Transverse colon (tissue), 4 donors: ENCODE data around the gene RANBP9.

ENCODE experiments used
- EP300 ChIP-seq: sonication (generic); formaldehyde crosslinking; IDR thresholded peaks from one replicate; pipeline ENCODE4 v1.6.1; 2017; ENCODE audit warnings: antibody characterized with exemption, low read depth
- POLR2A ChIP-seq: fragments of 450-650 bp; IDR thresholded peaks from one replicate; pipeline ENCODE4 v1.6.1; 2016; ENCODE audit warnings: antibody characterized with exemption, mild to moderate bottlenecking, moderate library complexity
- POLR2AphosphoS5 ChIP-seq, 3 donors: sonication (generic); formaldehyde crosslinking; IDR thresholded peaks; one replicate each; pipeline ENCODE4 v1.6.1; 2016; ENCODE audit warnings: antibody characterized with exemption in 3 of 3
- TF ChIP-seq, protein P1 (sequence below), 5 experiments: fragments of 200-600 bp in 3 of 5; fragments of 450-650 bp in 2 of 5; sonication (generic) in 3 of 5; IDR thresholded peaks; 1 replicate in 2 of 5; 2 replicates in 3 of 5; pipeline ENCODE4 v1.5.1; 2016 to 2017; ENCODE audit warnings: antibody characterized with exemption in 5 of 5, inconsistent platforms in 3 of 5, mild to moderate bottlenecking in 2 of 5, moderate library complexity in 1 of 5

DNA sequence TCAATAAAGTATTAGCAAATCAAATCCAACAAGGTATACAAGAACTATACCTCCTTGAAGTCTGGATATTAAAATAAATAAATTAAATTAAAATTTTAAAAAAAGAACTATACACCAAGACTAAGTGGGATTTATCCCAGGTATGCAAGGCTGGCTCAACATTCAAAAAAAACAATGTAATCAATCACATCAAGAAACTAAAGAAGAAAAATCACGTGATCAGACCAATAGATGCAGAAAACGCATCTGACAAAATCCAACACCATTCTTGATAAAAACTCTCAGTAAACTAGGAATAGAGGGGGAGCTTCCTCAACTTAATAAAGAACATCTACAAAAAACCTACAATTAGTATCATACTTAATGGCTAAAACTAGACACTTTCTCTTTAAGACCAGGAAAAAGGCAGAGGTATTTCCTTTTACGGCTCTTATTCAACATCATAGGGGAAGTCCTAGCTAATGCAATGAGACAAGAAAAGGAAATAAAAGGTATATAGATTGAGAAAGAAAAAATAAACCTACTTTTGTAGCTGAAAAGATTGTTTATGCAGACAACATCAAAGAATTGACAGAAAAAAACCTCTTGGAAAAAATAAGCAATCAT lies 35.0 kb downstream of the RANBP9 start:
- TF ChIP-seq, protein P1, sequence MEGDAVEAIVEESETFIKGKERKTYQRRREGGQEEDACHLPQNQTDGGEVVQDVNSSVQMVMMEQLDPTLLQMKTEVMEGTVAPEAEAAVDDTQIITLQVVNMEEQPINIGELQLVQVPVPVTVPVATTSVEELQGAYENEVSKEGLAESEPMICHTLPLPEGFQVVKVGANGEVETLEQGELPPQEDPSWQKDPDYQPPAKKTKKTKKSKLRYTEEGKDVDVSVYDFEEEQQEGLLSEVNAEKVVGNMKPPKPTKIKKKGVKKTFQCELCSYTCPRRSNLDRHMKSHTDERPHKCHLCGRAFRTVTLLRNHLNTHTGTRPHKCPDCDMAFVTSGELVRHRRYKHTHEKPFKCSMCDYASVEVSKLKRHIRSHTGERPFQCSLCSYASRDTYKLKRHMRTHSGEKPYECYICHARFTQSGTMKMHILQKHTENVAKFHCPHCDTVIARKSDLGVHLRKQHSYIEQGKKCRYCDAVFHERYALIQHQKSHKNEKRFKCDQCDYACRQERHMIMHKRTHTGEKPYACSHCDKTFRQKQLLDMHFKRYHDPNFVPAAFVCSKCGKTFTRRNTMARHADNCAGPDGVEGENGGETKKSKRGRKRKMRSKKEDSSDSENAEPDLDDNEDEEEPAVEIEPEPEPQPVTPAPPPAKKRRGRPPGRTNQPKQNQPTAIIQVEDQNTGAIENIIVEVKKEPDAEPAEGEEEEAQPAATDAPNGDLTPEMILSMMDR (IDR thresholded peaks at IDR 0.05): no peak
- TF ChIP-seq POLR2AphosphoS5 (IDR thresholded peaks at IDR 0.05): no peak
- no peak for TF ChIP-seq POLR2A
- TF ChIP-seq EP300: no peak
